ENCODE measurements around the gene HHAT. TPM values are rescaled to one million over a fixed set of nuclear protein-coding genes. Genes with fewer than 3 reads are reported as not detected.
A peak's percentile ranks its signal among the peaks of the same experiment; 100 is the strongest.

The HHAT gene
- total and polyA plus RNA-seq, 2 of the 13 experiments (the other 11 are each of a cell fraction or from before 2014, with no cell fraction given) = 2.6 to 4.9 TPM

GRCh38 chr1:210723646-210724045 lies 394.9 kb downstream of the HHAT start (continued):
- TF ChIP-seq, protein P1, sequence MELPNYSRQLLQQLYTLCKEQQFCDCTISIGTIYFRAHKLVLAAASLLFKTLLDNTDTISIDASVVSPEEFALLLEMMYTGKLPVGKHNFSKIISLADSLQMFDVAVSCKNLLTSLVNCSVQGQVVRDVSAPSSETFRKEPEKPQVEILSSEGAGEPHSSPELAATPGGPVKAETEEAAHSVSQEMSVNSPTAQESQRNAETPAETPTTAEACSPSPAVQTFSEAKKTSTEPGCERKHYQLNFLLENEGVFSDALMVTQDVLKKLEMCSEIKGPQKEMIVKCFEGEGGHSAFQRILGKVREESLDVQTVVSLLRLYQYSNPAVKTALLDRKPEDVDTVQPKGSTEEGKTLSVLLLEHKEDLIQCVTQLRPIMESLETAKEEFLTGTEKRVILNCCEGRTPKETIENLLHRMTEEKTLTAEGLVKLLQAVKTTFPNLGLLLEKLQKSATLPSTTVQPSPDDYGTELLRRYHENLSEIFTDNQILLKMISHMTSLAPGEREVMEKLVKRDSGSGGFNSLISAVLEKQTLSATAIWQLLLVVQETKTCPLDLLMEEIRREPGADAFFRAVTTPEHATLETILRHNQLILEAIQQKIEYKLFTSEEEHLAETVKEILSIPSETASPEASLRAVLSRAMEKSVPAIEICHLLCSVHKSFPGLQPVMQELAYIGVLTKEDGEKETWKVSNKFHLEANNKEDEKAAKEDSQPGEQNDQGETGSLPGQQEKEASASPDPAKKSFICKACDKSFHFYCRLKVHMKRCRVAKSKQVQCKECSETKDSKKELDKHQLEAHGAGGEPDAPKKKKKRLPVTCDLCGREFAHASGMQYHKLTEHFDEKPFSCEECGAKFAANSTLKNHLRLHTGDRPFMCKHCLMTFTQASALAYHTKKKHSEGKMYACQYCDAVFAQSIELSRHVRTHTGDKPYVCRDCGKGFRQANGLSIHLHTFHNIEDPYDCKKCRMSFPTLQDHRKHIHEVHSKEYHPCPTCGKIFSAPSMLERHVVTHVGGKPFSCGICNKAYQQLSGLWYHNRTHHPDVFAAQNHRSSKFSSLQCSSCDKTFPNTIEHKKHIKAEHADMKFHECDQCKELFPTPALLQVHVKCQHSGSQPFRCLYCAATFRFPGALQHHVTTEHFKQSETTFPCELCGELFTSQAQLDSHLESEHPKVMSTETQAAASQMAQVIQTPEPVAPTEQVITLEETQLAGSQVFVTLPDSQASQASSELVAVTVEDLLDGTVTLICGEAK (IDR thresholded peaks at IDR 0.05) = no peak
- TF ChIP-seq, protein P1 (CRISPR knock-in tag; IDR thresholded peaks at IDR 0.05) = no peak
- TF ChIP-seq ZNF501 (CRISPR knock-in tag; IDR thresholded peaks at IDR 0.05) = no peak
- TF ChIP-seq, protein P2, sequence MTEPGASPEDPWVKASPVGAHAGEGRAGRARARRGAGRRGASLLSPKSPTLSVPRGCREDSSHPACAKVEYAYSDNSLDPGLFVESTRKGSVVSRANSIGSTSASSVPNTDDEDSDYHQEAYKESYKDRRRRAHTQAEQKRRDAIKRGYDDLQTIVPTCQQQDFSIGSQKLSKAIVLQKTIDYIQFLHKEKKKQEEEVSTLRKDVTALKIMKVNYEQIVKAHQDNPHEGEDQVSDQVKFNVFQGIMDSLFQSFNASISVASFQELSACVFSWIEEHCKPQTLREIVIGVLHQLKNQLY (CRISPR knock-in tag; IDR thresholded peaks at IDR 0.05) = peak; percentile 77
- TF ChIP-seq XBP1 (CRISPR knock-in tag; IDR thresholded peaks at IDR 0.05) = no peak
